Measurements from ENCODE around the gene LEKR1. TPM values are rescaled to one million over a fixed set of nuclear protein-coding genes. Genes with fewer than 3 reads are reported as not detected.

Gene LEKR1
- total RNA-seq, 4 donors from 2014 or later = 1.7 TPM; not detected in 3

GRCh38 chr3:157089455-157090221, 263.5 kb downstream of the LEKR1 start:
- no peak for DNase-seq (ENCODE audit: low spot score)
- peak; percentile 10 for ATAC-seq (ENCODE audit: low FRiP score)
- TF ChIP-seq CTCF (IDR thresholded peaks at IDR 0.05) = no peak

- no peak for ATAC-seq (ENCODE audit: low FRiP score)
- no peak for TF ChIP-seq CTCF (IDR thresholded peaks at IDR 0.05)
- DNase-seq (ENCODE audit: low spot score) = no peak
Observed at GRCh38 chr3:157091083-157091833, 265.1 kb downstream of the LEKR1 start.

GRCh38 chr3:157092230-157092629, 266.1 kb downstream of the LEKR1 start:
- no peak for ATAC-seq (ENCODE audit: low FRiP score)
- TF ChIP-seq CTCF (IDR thresholded peaks at IDR 0.05) = no peak
- no peak for DNase-seq (ENCODE audit: low spot score)

- no peak for ATAC-seq (ENCODE audit: low FRiP score)
- no peak for DNase-seq (ENCODE audit: low spot score)
- no peak for TF ChIP-seq CTCF (IDR thresholded peaks at IDR 0.05)
Observed at GRCh38 chr3:157093096-157093495, 266.9 kb downstream of the LEKR1 start.

GRCh38 chr3:157094301-157094700, 268.1 kb downstream of the LEKR1 start:
- ATAC-seq (ENCODE audit: low FRiP score) = no peak
- no peak for TF ChIP-seq CTCF (IDR thresholded peaks at IDR 0.05)
- DNase-seq (ENCODE audit: low spot score) = no peak

- ATAC-seq (ENCODE audit: low FRiP score) (no peak), DNase-seq (ENCODE audit: low spot score) (no peak)
- no peak for TF ChIP-seq CTCF (IDR thresholded peaks at IDR 0.05)
Observed at GRCh38 chr3:157094751-157095480, 268.8 kb downstream of the LEKR1 start.

Small RNAs within 50 kb of the gene (small RNA-seq; reads per million reads assigned to genes)
- not detected for gene KLF3P2

Other genes starting within 250 kb of the LEKR1 start
- 100 to 1,000 TPM in 2 of 4 donors, 10 to 100 TPM in 2; 27.7 to 287 (median 98.7) TPM for gene TIPARP, start 151.8 kb upstream of the LEKR1 start, total RNA-seq